Neural cell (in vitro differentiated cells): ENCODE data around the gene PDAP1. TPM values are rescaled to one million over a fixed set of nuclear protein-coding genes. Genes with fewer than 3 reads are reported as not detected.

ENCODE experiments used
- H2AFZ ChIP-seq: fragments of 200-600, 300-800 bp; sonication (generic), shearing (Covaris generic); 2 replicates; pipeline ENCODE4 v1.6.0; 2014; ENCODE audit warnings: low read depth, mild to moderate bottlenecking, antibody characterized with exemption, low read length, moderate library complexity
- H3F3A ChIP-seq: fragments of 200-600 bp; shearing (Covaris generic); 2 replicates; pipeline ENCODE4 v1.6.1; 2016; ENCODE audit warnings: mild to moderate bottlenecking, moderate library complexity, mixed read lengths, antibody characterized with exemption, low read length; ENCODE audit not compliant: insufficient read depth, poor library complexity, severe bottlenecking
- H3K27ac ChIP-seq: fragments of 200-600, 300-800 bp; sonication (generic), shearing (Covaris generic); 2 replicates; pipeline ENCODE4 v1.5.1; 2014; ENCODE audit warnings: mild to moderate bottlenecking, low read length, moderate library complexity
- H3K27me3 ChIP-seq: fragments of 300-800, 200-600 bp; sonication (generic), shearing (Covaris generic); 2 replicates; pipeline ENCODE4 v1.6.0; 2014; ENCODE audit warnings: mild to moderate bottlenecking, low read depth, low read length, moderate library complexity; ENCODE audit not compliant: insufficient read depth
- H3K36me3 ChIP-seq: fragments of 300-800, 200-600 bp; sonication (generic), shearing (Covaris generic); 2 replicates; pipeline ENCODE4 v1.5.1; 2014; ENCODE audit warnings: mild to moderate bottlenecking, antibody characterized with exemption, low read length, moderate library complexity; ENCODE audit not compliant: insufficient read depth
- H3K4me2 ChIP-seq: fragments of 300-800, 200-600 bp; sonication (generic), shearing (Covaris generic); 2 replicates; pipeline ENCODE4 v1.6.0; 2014; ENCODE audit warnings: mild to moderate bottlenecking, low read length
- H3K4me3 ChIP-seq: fragments of 300-800, 200-600 bp; sonication (generic), shearing (Covaris generic); 2 replicates; pipeline ENCODE4 v1.5.1; 2014; ENCODE audit warnings: mild to moderate bottlenecking, low read length, moderate library complexity
- H3K79me2 ChIP-seq: fragments of 200-600 bp; shearing (Covaris generic); replicated peaks from 2 replicates; pipeline ENCODE4 v1.6.0; 2014; ENCODE audit warnings: mild to moderate bottlenecking, low read length, moderate library complexity; ENCODE audit not compliant: insufficient read depth
- H3K9ac ChIP-seq: fragments of 300-800, 200-600 bp; sonication (generic), shearing (Covaris generic); 2 replicates; pipeline ENCODE4 v1.6.1; 2016; ENCODE audit warnings: mild to moderate bottlenecking, low read length, mixed read lengths
- H3K9me2 ChIP-seq: fragments of 200-600 bp; shearing (Covaris generic); 2 replicates; pipeline ENCODE4 v1.6.1; 2016; ENCODE audit warnings: mild to moderate bottlenecking, low read length, mixed read lengths; ENCODE audit not compliant: insufficient read depth
- H3K9me3 ChIP-seq: fragments of 200-600, 300-800 bp; sonication (generic), shearing (Covaris generic); 2 replicates; pipeline ENCODE4 v1.6.1; 2016; ENCODE audit warnings: mild to moderate bottlenecking, mixed run types, low read length, moderate library complexity, mixed read lengths
- H4K20me1 ChIP-seq: fragments of 200-600 bp; shearing (Covaris generic); 2 replicates; pipeline ENCODE4 v1.6.1; 2016; ENCODE audit warnings: mild to moderate bottlenecking, mixed run types; ENCODE audit not compliant: insufficient read depth
- EP300 ChIP-seq: fragments of 450-650 bp; conservative IDR thresholded peaks from 2 replicates; pipeline ENCODE4 v1.6.1; 2014; ENCODE audit warnings: antibody characterized with exemption, mild to moderate bottlenecking, moderate library complexity; ENCODE audit not compliant: poor library complexity, severe bottlenecking
- EZH2 ChIP-seq: fragments of 200-600, 300-800 bp; shearing (Covaris generic), sonication (generic); IDR thresholded peaks from 2 replicates; pipeline ENCODE4 v1.6.1; 2014; ENCODE audit warnings: antibody characterized with exemption, low read length, borderline replicate concordance, mild to moderate bottlenecking; ENCODE audit not compliant: insufficient read depth, poor library complexity, severe bottlenecking
- MXI1 ChIP-seq: fragments of 450-650 bp; conservative IDR thresholded peaks from 2 replicates; pipeline ENCODE4 v1.6.1; 2014; ENCODE audit warnings: antibody characterized with exemption, mild to moderate bottlenecking; ENCODE audit not compliant: poor library complexity, severe bottlenecking
- POLR2AphosphoS5 ChIP-seq: IDR thresholded peaks from 2 replicates; pipeline ENCODE4 v1.6.1; 2012
- RAD21 ChIP-seq: fragments of 450-650 bp; conservative IDR thresholded peaks from 2 replicates; pipeline ENCODE4 v1.6.1; 2014; ENCODE audit warnings: antibody characterized with exemption, mild to moderate bottlenecking, moderate library complexity
- SMC3 ChIP-seq: fragments of 450-650 bp; conservative IDR thresholded peaks from 2 replicates; pipeline ENCODE4 v1.6.1; 2014; ENCODE audit warnings: antibody characterized with exemption, mild to moderate bottlenecking, moderate library complexity; ENCODE audit not compliant: poor library complexity
- TAF1 ChIP-seq: IDR thresholded peaks from 2 replicates; pipeline ENCODE4 v1.6.1; 2012; ENCODE audit warnings: low read depth
- polyA plus RNA-seq: library from polyadenylated mRNA; depleted of rRNA; stranded (reverse); fragments of >200 nt; gene quantifications from 2 replicates; pipeline ENCODE4 v1.2.3, GENCODE V29; 2014
- TF ChIP-seq, protein P1 (sequence below): IDR thresholded peaks from 2 replicates; pipeline ENCODE4 v1.6.1; 2012; ENCODE audit warnings: borderline replicate concordance
- TF ChIP-seq, protein P2 (sequence below): fragments of 450-650 bp; IDR thresholded peaks from 2 replicates; pipeline ENCODE4 v1.5.1; 2014; ENCODE audit warnings: antibody characterized with exemption, mild to moderate bottlenecking, moderate library complexity; ENCODE audit not compliant: poor library complexity, severe bottlenecking

PDAP1 gene
- polyA plus RNA-seq, 1 donor from 2014 or later: 185 TPM

DNA sequence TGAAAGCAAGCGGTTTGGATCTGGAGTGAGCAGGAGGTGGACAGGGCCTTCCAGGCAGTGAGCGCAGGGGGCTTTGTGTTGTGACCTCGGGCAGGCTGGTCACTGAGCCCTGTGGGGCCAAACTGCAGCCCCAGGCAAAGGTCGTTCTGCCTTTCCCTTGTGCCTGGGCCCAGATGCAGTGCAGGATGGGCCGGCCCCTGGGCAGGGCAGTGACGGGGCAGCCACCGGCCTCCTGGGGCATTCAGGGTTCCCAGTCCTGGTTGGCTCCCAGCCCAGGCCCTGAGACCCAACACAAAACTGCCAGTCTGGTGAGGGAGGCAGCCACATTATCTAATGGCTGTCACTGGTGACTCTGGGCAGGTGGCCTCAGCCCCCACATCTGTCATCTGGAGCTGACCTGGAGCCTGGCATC lies 26.7 kb downstream of the PDAP1 start:
- Histone ChIP-seq H3K27ac (no peak overlapping the region), H3K9me3 (no peaks in the 10 kb centered on the region), H3K27me3 (no peaks in the 10 kb centered on the region), H3K4me2 (no peak overlapping the region), H2AFZ (no peak overlapping the region), H3K9ac (no peak overlapping the region), H3K79me2 (no peaks in the 10 kb centered on the region), H3K4me3 (no peak overlapping the region), H3K36me3 (no peaks in the 10 kb centered on the region), H3F3A (no peaks in the 10 kb centered on the region), H3K9me2 (no peaks in the 10 kb centered on the region), H4K20me1 (no peaks in the 10 kb centered on the region)
- no peak for TF ChIP-seq RAD21
- no peak for TF ChIP-seq SMC3
- TF ChIP-seq, protein P1, sequence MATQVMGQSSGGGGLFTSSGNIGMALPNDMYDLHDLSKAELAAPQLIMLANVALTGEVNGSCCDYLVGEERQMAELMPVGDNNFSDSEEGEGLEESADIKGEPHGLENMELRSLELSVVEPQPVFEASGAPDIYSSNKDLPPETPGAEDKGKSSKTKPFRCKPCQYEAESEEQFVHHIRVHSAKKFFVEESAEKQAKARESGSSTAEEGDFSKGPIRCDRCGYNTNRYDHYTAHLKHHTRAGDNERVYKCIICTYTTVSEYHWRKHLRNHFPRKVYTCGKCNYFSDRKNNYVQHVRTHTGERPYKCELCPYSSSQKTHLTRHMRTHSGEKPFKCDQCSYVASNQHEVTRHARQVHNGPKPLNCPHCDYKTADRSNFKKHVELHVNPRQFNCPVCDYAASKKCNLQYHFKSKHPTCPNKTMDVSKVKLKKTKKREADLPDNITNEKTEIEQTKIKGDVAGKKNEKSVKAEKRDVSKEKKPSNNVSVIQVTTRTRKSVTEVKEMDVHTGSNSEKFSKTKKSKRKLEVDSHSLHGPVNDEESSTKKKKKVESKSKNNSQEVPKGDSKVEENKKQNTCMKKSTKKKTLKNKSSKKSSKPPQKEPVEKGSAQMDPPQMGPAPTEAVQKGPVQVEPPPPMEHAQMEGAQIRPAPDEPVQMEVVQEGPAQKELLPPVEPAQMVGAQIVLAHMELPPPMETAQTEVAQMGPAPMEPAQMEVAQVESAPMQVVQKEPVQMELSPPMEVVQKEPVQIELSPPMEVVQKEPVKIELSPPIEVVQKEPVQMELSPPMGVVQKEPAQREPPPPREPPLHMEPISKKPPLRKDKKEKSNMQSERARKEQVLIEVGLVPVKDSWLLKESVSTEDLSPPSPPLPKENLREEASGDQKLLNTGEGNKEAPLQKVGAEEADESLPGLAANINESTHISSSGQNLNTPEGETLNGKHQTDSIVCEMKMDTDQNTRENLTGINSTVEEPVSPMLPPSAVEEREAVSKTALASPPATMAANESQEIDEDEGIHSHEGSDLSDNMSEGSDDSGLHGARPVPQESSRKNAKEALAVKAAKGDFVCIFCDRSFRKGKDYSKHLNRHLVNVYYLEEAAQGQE: no peak
- TF ChIP-seq MXI1: no peak
- TF ChIP-seq, protein P2, sequence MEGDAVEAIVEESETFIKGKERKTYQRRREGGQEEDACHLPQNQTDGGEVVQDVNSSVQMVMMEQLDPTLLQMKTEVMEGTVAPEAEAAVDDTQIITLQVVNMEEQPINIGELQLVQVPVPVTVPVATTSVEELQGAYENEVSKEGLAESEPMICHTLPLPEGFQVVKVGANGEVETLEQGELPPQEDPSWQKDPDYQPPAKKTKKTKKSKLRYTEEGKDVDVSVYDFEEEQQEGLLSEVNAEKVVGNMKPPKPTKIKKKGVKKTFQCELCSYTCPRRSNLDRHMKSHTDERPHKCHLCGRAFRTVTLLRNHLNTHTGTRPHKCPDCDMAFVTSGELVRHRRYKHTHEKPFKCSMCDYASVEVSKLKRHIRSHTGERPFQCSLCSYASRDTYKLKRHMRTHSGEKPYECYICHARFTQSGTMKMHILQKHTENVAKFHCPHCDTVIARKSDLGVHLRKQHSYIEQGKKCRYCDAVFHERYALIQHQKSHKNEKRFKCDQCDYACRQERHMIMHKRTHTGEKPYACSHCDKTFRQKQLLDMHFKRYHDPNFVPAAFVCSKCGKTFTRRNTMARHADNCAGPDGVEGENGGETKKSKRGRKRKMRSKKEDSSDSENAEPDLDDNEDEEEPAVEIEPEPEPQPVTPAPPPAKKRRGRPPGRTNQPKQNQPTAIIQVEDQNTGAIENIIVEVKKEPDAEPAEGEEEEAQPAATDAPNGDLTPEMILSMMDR: no peak
- TF ChIP-seq TAF1: no peak
- no peak for TF ChIP-seq EZH2
- no peak for TF ChIP-seq EP300
- no peak for TF ChIP-seq POLR2AphosphoS5

DNA sequence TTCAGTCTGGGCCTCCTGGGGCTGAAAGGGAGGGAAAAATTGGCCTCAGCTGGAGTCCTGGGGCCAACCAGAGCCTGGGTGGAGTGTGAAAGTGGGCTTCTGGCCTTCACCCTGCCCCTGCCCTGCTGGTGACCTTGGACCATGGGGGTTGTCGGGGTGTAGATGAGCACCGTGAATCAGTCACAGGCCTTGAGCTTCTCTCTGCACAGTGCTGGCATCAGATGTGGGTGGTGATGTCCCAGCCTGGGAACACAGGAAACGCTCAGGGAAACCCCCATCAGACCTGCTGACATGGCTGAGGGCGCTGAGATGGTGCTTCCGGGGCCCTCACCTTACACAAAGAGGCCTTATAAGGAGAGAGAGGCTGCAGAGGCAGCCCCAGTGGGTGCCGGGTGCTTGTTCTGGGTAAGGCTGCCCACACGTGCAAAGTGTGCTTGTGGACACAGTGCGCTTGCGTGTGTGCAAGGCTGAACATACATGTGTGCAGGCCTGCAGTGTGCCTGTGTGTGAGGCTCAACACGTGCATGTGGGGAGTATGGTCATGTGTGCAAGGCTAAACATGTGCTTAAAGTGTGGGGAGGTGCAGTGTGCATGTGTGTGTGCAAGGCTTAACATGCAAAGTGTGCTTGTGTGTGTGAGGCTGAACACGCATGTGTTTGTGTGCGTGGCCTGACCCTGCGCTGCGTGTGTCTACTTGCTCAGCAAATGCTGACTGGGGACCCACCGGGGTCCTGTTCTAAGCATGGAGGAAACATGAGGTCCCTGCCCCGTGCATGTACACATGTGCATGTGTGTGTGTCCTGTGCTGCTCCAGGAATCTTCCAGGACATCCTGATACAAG lies 27.4 kb downstream of the PDAP1 start:
- no peak for TF ChIP-seq MXI1
- TF ChIP-seq POLR2AphosphoS5: no peak
- TF ChIP-seq, protein P2: no peak
- TF ChIP-seq, protein P1: no peak
- no peak for TF ChIP-seq SMC3
- TF ChIP-seq EP300: no peak
- TF ChIP-seq RAD21: no peak
- no peak for TF ChIP-seq EZH2
- TF ChIP-seq TAF1: no peak
- Histone ChIP-seq H3K9me3 (no peaks in the 10 kb centered on the region), H2AFZ (no peak overlapping the region), H3F3A (no peaks in the 10 kb centered on the region), H3K9ac (no peak overlapping the region), H3K4me3 (no peak overlapping the region), H3K9me2 (no peaks in the 10 kb centered on the region), H3K27me3 (no peaks in the 10 kb centered on the region), H3K79me2 (no peaks in the 10 kb centered on the region), H3K36me3 (no peaks in the 10 kb centered on the region), H3K4me2 (no peak overlapping the region), H3K27ac (no peak overlapping the region), H4K20me1 (no peaks in the 10 kb centered on the region)
